ENCODE results near the gene SETD5. TPM values are rescaled to one million over a fixed set of nuclear protein-coding genes. Genes with fewer than 3 reads are reported as not detected.

Gene SETD5
- total RNA-seq, 3 donors from 2014 or later (not counting 1 experiment from before 2014, with no cell fraction given): 106 to 154 (median 140) TPM

DNA sequence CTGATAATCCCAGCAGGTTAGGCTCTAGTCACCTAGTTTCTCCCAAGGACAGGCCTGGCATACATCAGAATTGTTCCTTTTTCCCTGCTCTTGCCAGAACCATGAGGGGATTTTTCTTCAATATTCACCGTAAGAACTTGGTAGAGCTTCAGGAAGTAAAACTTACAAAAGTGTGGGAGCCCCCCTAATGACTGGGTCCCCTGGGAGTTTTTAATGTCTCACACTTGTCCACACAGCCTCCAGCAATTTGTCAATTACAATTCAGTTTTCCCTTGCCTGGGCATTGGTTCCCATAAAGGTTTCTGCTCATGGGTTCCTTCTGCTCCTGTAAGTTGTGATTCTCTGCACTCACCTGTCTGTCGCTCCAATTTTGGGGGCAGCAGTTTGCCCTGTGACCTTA is 127.7 kb downstream of the SETD5 start:
- Mint-ChIP-seq H3K27ac (no peak overlapping the region), H3K4me3 (no peak overlapping the region), H3K9me3 (no peaks in the 10 kb centered on the region), H3K27me3 (ENCODE audit: low read depth in 2 of 2) (peaks cover 26 to 42% of the 10 kb centered on the region in 2 donors), H3K4me1 (no peaks in the 10 kb centered on the region), H3K36me3 (no peaks in the 10 kb centered on the region)
- no peaks in the 10 kb centered on the region for H3K9me3 ChIP-seq (ENCODE audit: control insufficient read depth, insufficient read depth, low read length)
- H3K27ac ChIP-seq (ENCODE audit: low read length): no peak overlapping the region
- intact Hi-C loops (cut with micrococcal nuclease): no loop called here
- no peaks in the 10 kb centered on the region for H3K4me1 ChIP-seq (ENCODE audit: control insufficient read depth, insufficient read depth, low read length)
- H3K27me3 ChIP-seq (ENCODE audit: control insufficient read depth, insufficient read depth, low read length): peaks cover 3% of the 10 kb centered on the region
- no peak for ATAC-seq
- no peak for DNase-seq
- no peaks in the 10 kb centered on the region for H3K36me3 ChIP-seq (ENCODE audit: control insufficient read depth, insufficient read depth, low read length)
- no peak overlapping the region for H3K4me3 ChIP-seq (ENCODE audit: low read length)
- TF ChIP-seq, protein P1, sequence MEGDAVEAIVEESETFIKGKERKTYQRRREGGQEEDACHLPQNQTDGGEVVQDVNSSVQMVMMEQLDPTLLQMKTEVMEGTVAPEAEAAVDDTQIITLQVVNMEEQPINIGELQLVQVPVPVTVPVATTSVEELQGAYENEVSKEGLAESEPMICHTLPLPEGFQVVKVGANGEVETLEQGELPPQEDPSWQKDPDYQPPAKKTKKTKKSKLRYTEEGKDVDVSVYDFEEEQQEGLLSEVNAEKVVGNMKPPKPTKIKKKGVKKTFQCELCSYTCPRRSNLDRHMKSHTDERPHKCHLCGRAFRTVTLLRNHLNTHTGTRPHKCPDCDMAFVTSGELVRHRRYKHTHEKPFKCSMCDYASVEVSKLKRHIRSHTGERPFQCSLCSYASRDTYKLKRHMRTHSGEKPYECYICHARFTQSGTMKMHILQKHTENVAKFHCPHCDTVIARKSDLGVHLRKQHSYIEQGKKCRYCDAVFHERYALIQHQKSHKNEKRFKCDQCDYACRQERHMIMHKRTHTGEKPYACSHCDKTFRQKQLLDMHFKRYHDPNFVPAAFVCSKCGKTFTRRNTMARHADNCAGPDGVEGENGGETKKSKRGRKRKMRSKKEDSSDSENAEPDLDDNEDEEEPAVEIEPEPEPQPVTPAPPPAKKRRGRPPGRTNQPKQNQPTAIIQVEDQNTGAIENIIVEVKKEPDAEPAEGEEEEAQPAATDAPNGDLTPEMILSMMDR (IDR thresholded peaks at IDR 0.05): no peak
- 86% methylated on average over 2 of the region's 2 CpGs for WGBS (ENCODE audit: insufficient coverage)

Other genes with a start within 250 kb of the SETD5 start
- 10 to 100 TPM in 1 of 3 donors, 1 to 10 TPM in 2; 2.5 to 14.9 (median 3.0) TPM for gene SRGAP3, start 148.0 kb upstream of the SETD5 start, total RNA-seq
- gene THUMPD3, start 34.6 kb upstream of the SETD5 start, total RNA-seq: 10 to 100 TPM; 44.0 to 48.8 (median 46.3) TPM
- gene LHFPL4, start 156.2 kb downstream of the SETD5 start, total RNA-seq: not detected